HFFc6 (cell line): ENCODE data around the gene PRAME. TPM values are rescaled to one million over a fixed set of nuclear protein-coding genes. Genes with fewer than 3 reads are reported as not detected.
"Not testable (repeated sequence)": the region's sequence is repeated elsewhere in the genome, so short reads cannot be mapped to it uniquely, and the experiment has no call there.

ENCODE experiments used
- DNase-seq: peaks from one replicate; pipeline ENCODE4 v3.0.0-alpha.2; 2018
- H3K27ac Mint-ChIP-seq: 2 replicates; pipeline ENCODE4 v1.8.0; 2020; ENCODE audit warnings: mild to moderate bottlenecking, mixed read lengths
- H3K27me3 Mint-ChIP-seq: 2 replicates; pipeline ENCODE4 v1.8.0; 2021; ENCODE audit warnings: mild to moderate bottlenecking, moderate library complexity, mixed read lengths; ENCODE audit not compliant: insufficient read depth
- H3K36me3 Mint-ChIP-seq: 2 replicates; pipeline ENCODE4 v1.8.0; 2021; ENCODE audit warnings: low read depth, mixed read lengths
- H3K4me1 Mint-ChIP-seq: 2 replicates; pipeline ENCODE4 v1.8.0; 2020; ENCODE audit warnings: low read depth, mixed read lengths
- H3K4me3 Mint-ChIP-seq: 2 replicates; pipeline ENCODE4 v1.8.0; 2020; ENCODE audit warnings: mild to moderate bottlenecking, moderate library complexity, mixed read lengths
- H3K9me3 Mint-ChIP-seq: 2 replicates; pipeline ENCODE4 v1.8.0; 2020; ENCODE audit warnings: mild to moderate bottlenecking, mixed read lengths
- total RNA-seq, 6 experiments: library from RNA; stranded (reverse); fragmentation: NEBNext Ultra II Directional; extraction: Animal tissue kit (Norgen Biotek cat#: 25700); gene quantifications; 2 replicates in 1 of 6; 3 replicates in 5 of 6; pipeline ENCODE4 v1.2.3, GENCODE V29; 2021
- TF ChIP-seq, protein P1 (sequence below): fragments of 200-600 bp; sonication (generic); IDR thresholded peaks from 2 replicates; pipeline ENCODE4 v1.5.0; 2021; ENCODE audit warnings: antibody characterized with exemption, mild to moderate bottlenecking

The PRAME gene
- total RNA-seq, 6 experiments from 2014 or later: not detected

DNA sequence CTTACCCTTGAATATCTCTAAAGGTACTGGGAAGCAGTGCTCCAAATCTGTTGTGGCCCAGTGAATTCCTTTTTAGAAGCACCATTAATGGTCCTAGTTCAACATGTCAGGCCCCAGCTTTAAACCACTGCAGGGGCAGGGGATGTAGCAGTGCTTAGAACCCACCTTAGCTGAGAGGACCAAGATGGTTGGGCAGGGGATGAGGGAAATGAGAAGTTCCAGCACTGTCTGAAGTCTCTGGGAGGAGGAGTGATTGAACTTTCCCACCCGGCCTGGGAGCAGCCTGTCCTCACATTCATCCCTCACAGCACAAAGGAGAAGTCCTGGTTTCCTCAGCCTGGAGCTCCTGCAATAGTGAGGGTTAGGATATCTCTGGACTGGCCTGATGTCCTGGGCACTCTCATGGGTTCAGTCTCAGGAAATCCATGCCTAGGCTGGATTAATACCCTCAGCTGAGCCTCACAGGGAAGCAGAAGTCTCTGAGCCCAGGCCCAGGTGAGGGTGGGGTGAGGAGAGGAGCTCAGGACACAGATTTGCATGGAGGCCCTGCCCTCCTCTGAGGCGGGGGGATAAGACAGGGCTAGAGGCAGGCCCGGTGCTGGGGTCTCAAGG, 28.6 kb upstream of the PRAME start:
- H3K4me1 Mint-ChIP-seq: no peaks in the 10 kb centered on the region
- peaks cover 4% of the 10 kb centered on the region for H3K27me3 Mint-ChIP-seq
- TF ChIP-seq, protein P1, sequence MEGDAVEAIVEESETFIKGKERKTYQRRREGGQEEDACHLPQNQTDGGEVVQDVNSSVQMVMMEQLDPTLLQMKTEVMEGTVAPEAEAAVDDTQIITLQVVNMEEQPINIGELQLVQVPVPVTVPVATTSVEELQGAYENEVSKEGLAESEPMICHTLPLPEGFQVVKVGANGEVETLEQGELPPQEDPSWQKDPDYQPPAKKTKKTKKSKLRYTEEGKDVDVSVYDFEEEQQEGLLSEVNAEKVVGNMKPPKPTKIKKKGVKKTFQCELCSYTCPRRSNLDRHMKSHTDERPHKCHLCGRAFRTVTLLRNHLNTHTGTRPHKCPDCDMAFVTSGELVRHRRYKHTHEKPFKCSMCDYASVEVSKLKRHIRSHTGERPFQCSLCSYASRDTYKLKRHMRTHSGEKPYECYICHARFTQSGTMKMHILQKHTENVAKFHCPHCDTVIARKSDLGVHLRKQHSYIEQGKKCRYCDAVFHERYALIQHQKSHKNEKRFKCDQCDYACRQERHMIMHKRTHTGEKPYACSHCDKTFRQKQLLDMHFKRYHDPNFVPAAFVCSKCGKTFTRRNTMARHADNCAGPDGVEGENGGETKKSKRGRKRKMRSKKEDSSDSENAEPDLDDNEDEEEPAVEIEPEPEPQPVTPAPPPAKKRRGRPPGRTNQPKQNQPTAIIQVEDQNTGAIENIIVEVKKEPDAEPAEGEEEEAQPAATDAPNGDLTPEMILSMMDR: no peak
- no peaks in the 10 kb centered on the region for H3K36me3 Mint-ChIP-seq
- no peak overlapping the region for H3K27ac Mint-ChIP-seq
- DNase-seq: no peak
- no peaks in the 10 kb centered on the region for H3K9me3 Mint-ChIP-seq
- H3K4me3 Mint-ChIP-seq: no peak overlapping the region

DNA sequence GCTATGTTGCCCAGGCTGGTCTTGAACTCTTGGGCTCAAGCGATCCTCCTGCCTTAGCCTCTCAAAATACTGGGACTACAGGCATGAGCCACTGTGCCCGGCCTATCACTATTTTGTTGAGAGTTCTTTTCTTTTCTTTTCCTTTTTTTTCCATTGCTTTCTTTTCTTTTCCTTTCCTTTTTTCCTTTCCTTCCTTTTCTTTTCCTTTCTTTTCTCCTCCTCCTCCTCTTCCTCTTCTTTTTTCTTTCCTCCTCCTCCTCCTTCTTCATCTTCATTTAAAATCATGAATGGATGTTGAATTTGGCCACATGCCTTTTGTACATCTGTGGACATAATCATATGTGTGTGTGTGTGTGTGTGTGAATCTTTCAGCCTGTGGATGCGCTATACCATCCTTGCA, 25.7 kb upstream of the PRAME start:
- TF ChIP-seq, protein P1: no peak
- H3K27me3 Mint-ChIP-seq: peaks cover 12% of the 10 kb centered on the region
- no peaks in the 10 kb centered on the region for H3K9me3 Mint-ChIP-seq
- no peak for DNase-seq
- H3K4me3 Mint-ChIP-seq: no peak overlapping the region
- no peaks in the 10 kb centered on the region for H3K36me3 Mint-ChIP-seq
- no peaks in the 10 kb centered on the region for H3K4me1 Mint-ChIP-seq
- no peak overlapping the region for H3K27ac Mint-ChIP-seq

DNA sequence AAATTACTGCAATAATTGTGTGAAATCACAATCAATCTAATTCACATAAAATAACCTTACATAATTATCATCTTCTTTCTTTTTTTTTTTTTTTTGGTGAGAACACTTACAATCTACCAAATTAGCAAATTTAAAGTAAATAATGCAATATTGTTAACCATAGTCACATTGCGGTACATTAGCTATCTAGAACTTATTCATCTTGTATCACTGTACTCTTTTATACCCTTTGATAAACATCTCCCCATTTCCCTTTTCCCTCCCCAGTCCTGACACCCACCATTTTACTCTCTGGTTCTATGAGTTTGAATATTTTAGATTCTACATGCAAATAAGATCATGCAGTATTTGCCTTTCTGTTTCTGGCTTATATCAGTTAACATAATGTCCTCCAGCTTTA, 24.0 kb upstream of the PRAME start:
- H3K4me3 Mint-ChIP-seq: no peak overlapping the region
- peaks cover 16% of the 10 kb centered on the region for H3K27me3 Mint-ChIP-seq
- no peak for DNase-seq
- TF ChIP-seq, protein P1: no peak
- no peak overlapping the region for H3K27ac Mint-ChIP-seq
- no peaks in the 10 kb centered on the region for H3K36me3 Mint-ChIP-seq
- H3K9me3 Mint-ChIP-seq: no peaks in the 10 kb centered on the region
- H3K4me1 Mint-ChIP-seq: no peaks in the 10 kb centered on the region

DNA sequence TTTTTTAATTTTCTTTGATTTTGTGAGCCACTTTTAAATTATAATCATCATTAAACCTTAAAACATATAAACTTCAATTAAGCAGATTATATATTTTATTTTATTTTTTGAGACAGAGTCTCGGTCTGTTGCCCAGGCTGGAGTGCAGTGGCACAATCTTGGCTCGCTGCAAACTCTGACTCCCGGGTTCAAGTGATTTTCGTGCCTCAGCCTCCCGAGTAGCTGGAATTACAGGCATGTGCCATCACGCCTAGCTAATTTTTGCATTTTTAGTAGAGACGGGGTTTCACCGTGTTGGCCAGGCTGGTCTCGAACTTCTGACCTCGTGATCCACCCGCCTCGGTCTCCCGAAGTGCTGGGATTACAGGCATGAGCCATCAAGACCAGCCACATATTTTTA, 22.5 kb upstream of the PRAME start:
- DNase-seq, H3K36me3 Mint-ChIP-seq, H3K27ac Mint-ChIP-seq, H3K4me1 Mint-ChIP-seq, H3K4me3 Mint-ChIP-seq, H3K9me3 Mint-ChIP-seq: not testable (repeated sequence)
- H3K27me3 Mint-ChIP-seq: peaks cover 19% of the 10 kb centered on the region

DNA sequence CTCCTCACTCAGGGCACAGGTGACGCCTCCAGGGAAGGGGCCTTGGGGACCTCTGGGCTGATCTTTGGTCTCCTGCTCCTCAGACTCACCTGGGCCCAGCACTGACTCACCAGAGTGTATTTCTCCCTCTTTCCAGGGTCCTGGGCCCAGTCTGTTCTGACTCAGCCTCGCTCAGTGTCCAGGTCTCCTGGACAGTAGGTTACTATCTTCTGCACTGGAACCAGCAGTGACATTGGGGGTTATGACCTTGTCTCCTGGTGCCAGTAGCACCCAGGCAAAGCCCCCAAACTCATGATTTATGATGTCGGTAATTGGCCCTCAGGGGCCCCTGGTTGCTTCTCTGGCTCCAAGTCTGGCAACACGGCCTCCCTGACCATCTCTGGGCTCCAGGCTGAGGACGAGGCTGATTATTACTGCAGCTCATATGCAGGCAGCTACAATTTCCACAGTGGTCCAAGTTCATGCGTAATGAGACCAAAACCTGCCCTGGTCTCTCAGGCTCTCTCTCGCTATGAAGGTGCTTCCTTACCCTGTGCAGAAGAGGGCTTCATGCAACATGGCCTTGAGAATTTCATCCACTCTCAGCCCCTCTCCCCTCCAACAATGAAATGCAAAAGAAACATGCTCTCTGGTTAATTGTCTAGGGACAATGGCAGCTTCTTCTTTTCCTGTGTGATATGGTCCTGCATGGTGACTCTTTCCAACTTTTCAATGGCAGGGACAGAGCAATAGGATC, 21.0 kb upstream of the PRAME start:
- Mint-ChIP-seq H3K36me3 (no peaks in the 10 kb centered on the region), H3K9me3 (no peaks in the 10 kb centered on the region), H3K4me1 (no peaks in the 10 kb centered on the region), H3K27me3 (peaks cover 19% of the 10 kb centered on the region), H3K4me3 (no peak overlapping the region), H3K27ac (no peak overlapping the region)
- DNase-seq: no peak
- TF ChIP-seq, protein P1: no peak

DNA sequence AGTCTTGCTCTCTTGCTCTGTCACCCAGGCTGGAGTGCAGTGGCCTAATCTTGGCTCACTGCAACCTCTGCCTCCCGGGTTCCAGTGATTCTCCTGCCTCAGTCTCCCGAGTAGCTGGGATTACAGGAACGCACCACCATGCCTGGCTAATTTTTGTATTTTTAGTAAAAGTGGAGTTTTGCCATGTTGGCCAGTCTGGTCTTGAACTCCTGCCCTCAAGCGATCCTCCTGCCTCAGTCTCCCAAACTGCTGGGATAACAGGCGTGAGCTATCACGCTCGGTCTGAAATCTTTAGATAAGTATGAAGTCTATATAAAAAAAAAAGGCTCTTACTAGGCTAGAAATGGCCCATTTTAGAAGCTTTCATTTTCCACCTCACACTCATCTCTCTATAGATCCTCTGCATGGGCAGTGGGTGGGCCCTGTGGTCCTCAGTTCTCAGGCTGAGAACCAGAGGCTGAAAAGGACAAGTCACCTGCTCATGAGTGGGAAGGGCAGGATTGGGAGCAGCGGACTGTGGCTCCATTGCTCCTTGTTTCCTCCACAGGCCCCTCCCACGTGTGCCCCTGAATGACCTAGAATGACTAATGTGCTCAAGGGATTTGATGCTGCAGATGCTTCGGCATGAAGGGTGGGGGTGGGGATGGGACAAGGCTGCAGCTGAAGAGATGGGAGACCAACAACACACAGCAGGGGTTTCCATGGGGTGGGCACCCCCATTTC, 19.8 kb upstream of the PRAME start:
- DNase-seq: peak; percentile 5
- no peaks in the 10 kb centered on the region for H3K36me3 Mint-ChIP-seq
- H3K27ac Mint-ChIP-seq: no peak overlapping the region
- no peaks in the 10 kb centered on the region for H3K4me1 Mint-ChIP-seq
- peaks cover 18% of the 10 kb centered on the region for H3K27me3 Mint-ChIP-seq
- no peaks in the 10 kb centered on the region for H3K9me3 Mint-ChIP-seq
- TF ChIP-seq, protein P1: no peak
- H3K4me3 Mint-ChIP-seq: no peak overlapping the region
